ENCODE data around the gene GATA2. TPM values are rescaled to one million over a fixed set of nuclear protein-coding genes. Genes with fewer than 3 reads are reported as not detected.

The GATA2 gene
- total RNA-seq, 1 experiment from 2014 or later, result 74.6 TPM

DNA sequence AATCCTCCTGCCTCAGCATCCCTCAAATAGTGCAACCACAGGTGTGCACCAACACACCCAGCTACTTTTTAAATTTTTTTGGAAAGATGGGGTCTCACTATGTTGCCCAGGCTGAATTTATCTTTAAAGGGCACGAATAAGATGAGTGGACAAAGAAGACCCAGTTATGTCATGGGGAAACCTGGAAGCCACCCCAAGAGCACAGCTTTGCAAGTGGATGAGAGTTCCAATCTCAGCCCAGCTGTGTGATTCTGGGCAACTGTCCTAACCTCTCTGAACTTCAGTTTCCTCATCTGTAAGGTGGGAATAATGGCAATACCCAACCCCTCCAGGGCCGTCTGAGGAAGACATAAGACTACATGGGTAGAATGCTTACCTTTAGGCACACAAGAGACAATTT, 58.5 kb downstream of the GATA2 start:
- Histone ChIP-seq H3K27ac (ENCODE audit: low read length) (no peak overlapping the region), H3K9me3 (ENCODE audit: control insufficient read depth, insufficient read depth, low read depth, low read length) (no peaks in the 10 kb centered on the region), H3K36me3 (ENCODE audit: control insufficient read depth, insufficient read depth, low read length) (no peaks in the 10 kb centered on the region), H3K4me1 (ENCODE audit: control insufficient read depth, insufficient read depth, low read length) (peaks cover 13% of the 10 kb centered on the region), H3K27me3 (ENCODE audit: control insufficient read depth, insufficient read depth, low read length) (no peaks in the 10 kb centered on the region), H3K4me3 (ENCODE audit: low read depth in 2 of 2, low read length in 2 of 2) (no peak overlapping the region)
- no TSS peak for BruUV-seq (replicated peaks)
- DNase-seq (ENCODE audit: low read depth, low spot score), result no peak
- in situ Hi-C loops (cut with HindIII; ENCODE audit: low pct_unique_long_range_greater_than_20kb, low sequenced_read_pairs), result no loop called here
- intact Hi-C loops (cut with micrococcal nuclease; ENCODE audit: unreplicated experiment), result no loop called here
- TF ChIP-seq, protein P1, sequence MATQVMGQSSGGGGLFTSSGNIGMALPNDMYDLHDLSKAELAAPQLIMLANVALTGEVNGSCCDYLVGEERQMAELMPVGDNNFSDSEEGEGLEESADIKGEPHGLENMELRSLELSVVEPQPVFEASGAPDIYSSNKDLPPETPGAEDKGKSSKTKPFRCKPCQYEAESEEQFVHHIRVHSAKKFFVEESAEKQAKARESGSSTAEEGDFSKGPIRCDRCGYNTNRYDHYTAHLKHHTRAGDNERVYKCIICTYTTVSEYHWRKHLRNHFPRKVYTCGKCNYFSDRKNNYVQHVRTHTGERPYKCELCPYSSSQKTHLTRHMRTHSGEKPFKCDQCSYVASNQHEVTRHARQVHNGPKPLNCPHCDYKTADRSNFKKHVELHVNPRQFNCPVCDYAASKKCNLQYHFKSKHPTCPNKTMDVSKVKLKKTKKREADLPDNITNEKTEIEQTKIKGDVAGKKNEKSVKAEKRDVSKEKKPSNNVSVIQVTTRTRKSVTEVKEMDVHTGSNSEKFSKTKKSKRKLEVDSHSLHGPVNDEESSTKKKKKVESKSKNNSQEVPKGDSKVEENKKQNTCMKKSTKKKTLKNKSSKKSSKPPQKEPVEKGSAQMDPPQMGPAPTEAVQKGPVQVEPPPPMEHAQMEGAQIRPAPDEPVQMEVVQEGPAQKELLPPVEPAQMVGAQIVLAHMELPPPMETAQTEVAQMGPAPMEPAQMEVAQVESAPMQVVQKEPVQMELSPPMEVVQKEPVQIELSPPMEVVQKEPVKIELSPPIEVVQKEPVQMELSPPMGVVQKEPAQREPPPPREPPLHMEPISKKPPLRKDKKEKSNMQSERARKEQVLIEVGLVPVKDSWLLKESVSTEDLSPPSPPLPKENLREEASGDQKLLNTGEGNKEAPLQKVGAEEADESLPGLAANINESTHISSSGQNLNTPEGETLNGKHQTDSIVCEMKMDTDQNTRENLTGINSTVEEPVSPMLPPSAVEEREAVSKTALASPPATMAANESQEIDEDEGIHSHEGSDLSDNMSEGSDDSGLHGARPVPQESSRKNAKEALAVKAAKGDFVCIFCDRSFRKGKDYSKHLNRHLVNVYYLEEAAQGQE (IDR thresholded peaks at IDR 0.05; ENCODE audit: insufficient read depth in 1 of 2, low read depth in 2 of 2, low read length in 1 of 2), result no peak
- no peak for TF ChIP-seq SIN3A (IDR thresholded peaks at IDR 0.05; ENCODE audit: borderline replicate concordance, insufficient read depth, low read depth, low read length)
- no peak for TF ChIP-seq POLR2AphosphoS5 (IDR thresholded peaks at IDR 0.05; ENCODE audit: low read depth, low read length)
- TF ChIP-seq, protein P2, sequence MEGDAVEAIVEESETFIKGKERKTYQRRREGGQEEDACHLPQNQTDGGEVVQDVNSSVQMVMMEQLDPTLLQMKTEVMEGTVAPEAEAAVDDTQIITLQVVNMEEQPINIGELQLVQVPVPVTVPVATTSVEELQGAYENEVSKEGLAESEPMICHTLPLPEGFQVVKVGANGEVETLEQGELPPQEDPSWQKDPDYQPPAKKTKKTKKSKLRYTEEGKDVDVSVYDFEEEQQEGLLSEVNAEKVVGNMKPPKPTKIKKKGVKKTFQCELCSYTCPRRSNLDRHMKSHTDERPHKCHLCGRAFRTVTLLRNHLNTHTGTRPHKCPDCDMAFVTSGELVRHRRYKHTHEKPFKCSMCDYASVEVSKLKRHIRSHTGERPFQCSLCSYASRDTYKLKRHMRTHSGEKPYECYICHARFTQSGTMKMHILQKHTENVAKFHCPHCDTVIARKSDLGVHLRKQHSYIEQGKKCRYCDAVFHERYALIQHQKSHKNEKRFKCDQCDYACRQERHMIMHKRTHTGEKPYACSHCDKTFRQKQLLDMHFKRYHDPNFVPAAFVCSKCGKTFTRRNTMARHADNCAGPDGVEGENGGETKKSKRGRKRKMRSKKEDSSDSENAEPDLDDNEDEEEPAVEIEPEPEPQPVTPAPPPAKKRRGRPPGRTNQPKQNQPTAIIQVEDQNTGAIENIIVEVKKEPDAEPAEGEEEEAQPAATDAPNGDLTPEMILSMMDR (IDR thresholded peaks at IDR 0.05), result no peak
- TF ChIP-seq TCF7L2 (IDR thresholded peaks at IDR 0.05; ENCODE audit: low read depth, low read length), result no peak
- CTCF ChIA-PET, result no interaction called here
- no peak for ATAC-seq
- POLR2A ChIA-PET, result no interaction called here

DNA sequence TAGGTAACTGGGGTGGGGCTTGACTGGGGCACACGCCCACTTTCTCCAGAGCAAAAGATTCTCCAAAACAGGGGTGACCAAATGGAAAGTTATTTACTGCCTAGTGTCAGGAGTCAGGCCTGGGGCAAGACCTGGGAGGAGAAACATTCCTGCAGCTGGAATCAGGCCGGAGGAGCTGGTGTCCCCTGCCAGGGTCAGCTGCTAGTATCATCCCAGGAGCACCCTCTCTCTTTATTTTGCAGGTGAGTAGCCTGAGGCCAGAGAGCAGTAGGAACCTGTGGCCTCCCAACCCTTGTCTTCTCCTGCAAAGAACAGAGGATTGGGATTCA, 59.2 kb downstream of the GATA2 start:
- Histone ChIP-seq H3K27ac (ENCODE audit: low read length) (no peak overlapping the region), H3K36me3 (ENCODE audit: control insufficient read depth, insufficient read depth, low read length) (no peaks in the 10 kb centered on the region), H3K4me3 (ENCODE audit: low read depth in 2 of 2, low read length in 2 of 2) (no peak overlapping the region), H3K9me3 (ENCODE audit: control insufficient read depth, insufficient read depth, low read depth, low read length) (no peaks in the 10 kb centered on the region), H3K4me1 (ENCODE audit: control insufficient read depth, insufficient read depth, low read length) (peaks cover 13% of the 10 kb centered on the region), H3K27me3 (ENCODE audit: control insufficient read depth, insufficient read depth, low read length) (no peaks in the 10 kb centered on the region)
- ChIA-PET CTCF (no interaction called here), POLR2A (no interaction called here)
- no peak for DNase-seq (ENCODE audit: low read depth, low spot score)
- TF ChIP-seq, protein P1 (IDR thresholded peaks at IDR 0.05; ENCODE audit: insufficient read depth in 1 of 2, low read depth in 2 of 2, low read length in 1 of 2), result no peak
- TF ChIP-seq, protein P2 (IDR thresholded peaks at IDR 0.05), result no peak
- TF ChIP-seq POLR2AphosphoS5 (IDR thresholded peaks at IDR 0.05; ENCODE audit: low read depth, low read length) (no peak), TCF7L2 (IDR thresholded peaks at IDR 0.05; ENCODE audit: low read depth, low read length) (no peak), SIN3A (IDR thresholded peaks at IDR 0.05; ENCODE audit: borderline replicate concordance, insufficient read depth, low read depth, low read length) (no peak)
- intact Hi-C loops (cut with micrococcal nuclease; ENCODE audit: unreplicated experiment), result no loop called here
- peak; percentile 19; the same call in 1 of the 2 replicates for ATAC-seq
- no TSS peak for BruUV-seq (replicated peaks)
- in situ Hi-C loops (cut with HindIII; ENCODE audit: low pct_unique_long_range_greater_than_20kb, low sequenced_read_pairs), result no loop called here

Measured in Panc1 (cell line).